Ishikawa (cell line): ENCODE measurements around the gene NTN5.

Source experiments
- CEBPB ChIP-seq: IDR thresholded peaks from 2 replicates; pipeline ENCODE4 v1.6.1; 2012
- CREB1 ChIP-seq: IDR thresholded peaks from 2 replicates; pipeline ENCODE4 v1.6.1; 2012; ENCODE audit warnings: low read depth
- EGR1 ChIP-seq: IDR thresholded peaks from 2 replicates; pipeline ENCODE4 v1.6.1; 2012
- EP300 ChIP-seq: IDR thresholded peaks from 2 replicates; pipeline ENCODE4 v1.6.1; 2012; ENCODE audit warnings: borderline replicate concordance
- FOXM1 ChIP-seq: IDR thresholded peaks from 2 replicates; pipeline ENCODE4 v1.6.1; 2012; ENCODE audit warnings: low read depth, borderline replicate concordance
- MAX ChIP-seq: IDR thresholded peaks from 2 replicates; pipeline ENCODE4 v1.6.1; 2012
- NFIC ChIP-seq: IDR thresholded peaks from 2 replicates; pipeline ENCODE4 v1.6.1; 2012
- RAD21 ChIP-seq: IDR thresholded peaks from 2 replicates; pipeline ENCODE4 v1.6.1; 2012; ENCODE audit warnings: low read depth
- REST ChIP-seq: IDR thresholded peaks from 2 replicates; pipeline ENCODE4 v1.6.1; 2012; ENCODE audit warnings: low read depth, mild to moderate bottlenecking
- TAF1 ChIP-seq: IDR thresholded peaks from 2 replicates; pipeline ENCODE4 v1.6.1; 2012; ENCODE audit warnings: low read depth, mild to moderate bottlenecking
- TCF12 ChIP-seq: IDR thresholded peaks from 2 replicates; pipeline ENCODE4 v1.6.1; 2012; ENCODE audit warnings: low read depth
- TEAD4 ChIP-seq: IDR thresholded peaks from 2 replicates; pipeline ENCODE4 v1.6.1; 2012
- USF1 ChIP-seq: IDR thresholded peaks from 2 replicates; pipeline ENCODE4 v1.6.1; 2012
- YY1 ChIP-seq: IDR thresholded peaks from 2 replicates; pipeline ENCODE4 v1.6.1; 2012; ENCODE audit warnings: low read depth
- ZBTB7A ChIP-seq: IDR thresholded peaks from 2 replicates; pipeline ENCODE4 v1.6.1; 2012; ENCODE audit warnings: low read depth

Gene NTN5

GRCh38 chr19:48644355-48644754 lies 28.5 kb downstream of the NTN5 start:
- TF ChIP-seq MAX (no peak), EP300 (no peak), EGR1 (no peak), TCF12 (no peak), TAF1 (no peak), CREB1 (no peak), RAD21 (no peak), FOXM1 (no peak), ZBTB7A (no peak)

GRCh38 chr19:48642862-48643261 lies 30.0 kb downstream of the NTN5 start:
- TF ChIP-seq CEBPB = no peak
- no peak for TF ChIP-seq EP300
- TF ChIP-seq USF1 = no peak
- TF ChIP-seq REST = no peak
- no peak for TF ChIP-seq EGR1
- no peak for TF ChIP-seq MAX
- TF ChIP-seq ZBTB7A = no peak
- TF ChIP-seq CREB1 = no peak
- no peak for TF ChIP-seq FOXM1
- no peak for TF ChIP-seq TEAD4
- TF ChIP-seq TCF12 = no peak
- no peak for TF ChIP-seq NFIC
- TF ChIP-seq RAD21 = no peak
- no peak for TF ChIP-seq TAF1
- TF ChIP-seq YY1 = no peak

- TF ChIP-seq EP300 (no peak), TCF12 (no peak), CEBPB (no peak), EGR1 (no peak), CREB1 (no peak), MAX (no peak), NFIC (no peak), YY1 (no peak), REST (no peak), RAD21 (no peak), FOXM1 (no peak), ZBTB7A (no peak), USF1 (no peak), TAF1 (no peak), TEAD4 (no peak)
Measured at GRCh38 chr19:48641850-48642249, 31.0 kb downstream of the NTN5 start.

- TF ChIP-seq USF1 (no peak), REST (no peak), FOXM1 (no peak), TCF12 (no peak), ZBTB7A (no peak), CREB1 (no peak), MAX (no peak), RAD21 (no peak), EP300 (no peak), YY1 (no peak), NFIC (no peak), TAF1 (no peak), EGR1 (no peak)
Measured at GRCh38 chr19:48639483-48640375, 33.1 kb downstream of the NTN5 start.
